ENCODE measurements around the gene DONSON.

Gene DONSON

DNA sequence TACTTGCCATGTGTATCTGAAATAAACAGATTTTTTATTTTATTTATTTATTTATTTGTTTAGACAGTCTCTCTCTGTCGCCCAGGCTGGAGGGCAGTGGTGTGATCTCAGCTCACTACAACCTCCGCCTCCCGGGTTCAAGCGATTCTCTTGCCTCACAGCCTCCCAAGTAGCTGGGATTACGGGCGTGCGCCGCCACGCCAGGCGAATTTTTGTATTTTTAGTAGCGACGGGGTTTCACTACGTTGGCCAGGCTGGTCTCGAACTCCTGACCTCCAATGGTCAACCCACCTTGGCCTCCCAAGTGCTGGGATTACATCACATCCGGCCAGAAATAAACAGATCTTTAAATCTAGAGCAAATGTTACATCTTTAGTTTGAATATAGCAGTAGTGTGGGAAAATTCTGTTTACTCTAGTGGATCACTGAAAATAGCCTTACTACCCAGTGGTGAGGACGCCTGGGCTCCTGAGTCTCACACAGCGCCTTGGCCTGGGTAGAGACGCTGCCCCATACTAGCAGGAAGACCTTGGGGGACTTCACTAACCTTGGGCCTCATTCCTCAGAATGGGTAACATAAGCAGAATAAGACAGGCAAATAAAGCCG, 47.3 kb downstream of the DONSON start:
- no peak for DNase-seq

DNA sequence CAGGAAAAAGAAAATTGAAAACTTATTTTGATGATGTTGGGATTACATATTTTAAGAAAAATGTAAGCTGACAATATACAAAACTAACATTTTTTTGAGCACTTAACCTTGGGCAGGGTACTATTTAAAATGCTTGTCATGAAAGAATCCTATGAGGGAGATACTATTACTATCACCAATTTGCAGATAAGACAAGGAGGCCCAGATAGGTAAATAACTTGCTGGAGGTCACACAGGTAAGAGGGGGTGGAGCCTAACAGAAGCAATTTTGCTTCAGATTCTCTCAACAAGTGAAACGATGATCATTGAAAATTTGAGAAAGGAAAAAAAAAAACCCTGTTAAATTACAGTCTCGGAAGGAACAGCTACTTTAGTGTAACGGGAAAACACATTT, 47.8 kb downstream of the DONSON start:
- no peak for DNase-seq

DNA sequence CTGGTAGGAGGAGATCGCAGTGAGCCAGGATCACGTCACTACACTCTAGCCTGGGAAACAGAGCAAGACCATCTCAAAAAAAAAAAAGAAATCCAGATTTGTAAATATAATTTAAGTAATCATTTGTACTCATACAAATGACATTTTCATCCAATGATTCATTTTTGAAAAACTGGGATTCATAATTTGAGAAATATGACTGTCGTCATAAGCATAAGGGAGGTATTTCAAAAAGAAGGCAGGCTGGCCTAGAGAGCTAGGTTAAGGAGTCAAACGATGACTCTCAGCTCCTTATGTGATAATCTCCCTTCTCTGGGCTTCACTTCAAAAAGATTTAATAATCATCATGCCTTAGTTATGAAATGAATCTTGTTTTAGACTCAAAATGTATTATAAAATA, 48.9 kb downstream of the DONSON start:
- DNase-seq, result no peak

DNA sequence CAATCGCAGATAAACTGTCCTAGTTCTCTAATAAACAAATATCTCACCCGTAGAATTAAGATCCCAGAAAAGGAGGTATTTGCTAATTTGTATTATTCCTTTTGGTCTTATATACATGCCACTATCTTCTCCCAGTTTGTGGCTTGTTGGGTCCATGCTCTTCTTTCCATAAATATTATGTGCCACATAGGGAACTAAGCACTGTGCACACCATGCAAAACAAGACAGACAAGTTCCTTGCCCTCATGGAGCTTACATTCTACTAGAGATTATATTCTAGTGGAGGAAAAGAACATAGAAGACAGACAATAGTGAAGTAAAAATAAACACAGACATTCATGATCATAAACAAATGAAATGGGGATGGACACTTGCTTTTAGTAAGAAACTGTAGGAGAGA, 51.3 kb downstream of the DONSON start:
- no peak for DNase-seq

DNA sequence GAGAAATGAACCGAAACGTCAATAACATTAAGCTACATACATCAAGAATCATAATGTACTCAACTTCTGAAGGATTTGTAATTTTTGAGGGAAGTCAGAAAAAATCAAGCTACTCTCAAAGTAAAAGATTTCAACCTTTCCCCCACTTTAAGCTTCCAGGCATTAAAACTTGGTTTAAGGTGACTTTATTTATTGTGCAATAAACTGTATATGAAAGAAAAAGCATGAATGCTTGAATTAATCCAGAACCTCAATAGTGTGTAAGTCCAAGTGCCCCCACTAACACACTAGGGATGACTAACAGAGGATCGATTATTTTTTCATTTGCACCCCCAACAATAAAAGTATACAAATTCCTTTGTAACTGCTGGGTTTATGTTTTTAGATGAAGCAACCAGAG, 57.5 kb downstream of the DONSON start:
- no peak for DNase-seq
